ENCODE measurements around the gene C19orf73. TPM values are rescaled to one million over a fixed set of nuclear protein-coding genes. Genes with fewer than 3 reads are reported as not detected.

C19orf73 gene
- total RNA-seq, 1 donor, result 0.36 TPM

DNA sequence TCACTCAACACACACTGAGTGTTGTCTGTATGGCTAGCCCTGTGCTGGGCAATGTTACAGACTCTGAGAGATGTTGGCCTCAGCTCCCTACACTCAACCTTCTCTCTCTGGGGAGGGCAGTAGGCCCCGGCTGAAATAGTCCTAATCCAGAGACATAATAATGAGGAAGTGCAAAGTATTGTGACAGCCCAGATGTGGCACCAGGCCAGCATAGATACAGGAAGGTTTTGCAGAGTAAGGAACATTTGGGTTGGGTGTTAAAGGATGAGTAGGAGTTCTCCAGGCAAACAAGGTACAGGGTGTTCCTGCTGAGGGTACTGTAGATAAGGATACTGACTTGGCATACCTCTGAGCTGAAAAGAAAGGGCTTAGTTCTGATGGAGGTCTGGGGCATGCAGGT lies 2.4 kb downstream of the C19orf73 start:
- no peaks in the 10 kb centered on the region for H3K9me3 ChIP-seq (ENCODE audit: low read depth, low read length)
- H3K4me2 ChIP-seq (ENCODE audit: insufficient read depth, low read length), result no peak overlapping the region
- peaks cover 15% of the 10 kb centered on the region for H3K4me1 ChIP-seq (ENCODE audit: insufficient read depth, low read length)
- no peak overlapping the region for H3K4me3 ChIP-seq (ENCODE audit: insufficient read depth, low read length)
- no peaks in the 10 kb centered on the region for H4K20me1 ChIP-seq (ENCODE audit: insufficient read depth, low read length)
- H3K79me2 ChIP-seq (ENCODE audit: insufficient read depth, low read length), result peaks cover 2% of the 10 kb centered on the region
- H3K27ac ChIP-seq (ENCODE audit: low read depth, low read length), result no peak overlapping the region
- peak; percentile 35 for DNase-seq (ENCODE audit: insufficient read length, low spot score, missing footprints)
- H3K36me3 ChIP-seq (ENCODE audit: insufficient read depth, low read length), result no peaks in the 10 kb centered on the region
- no peak overlapping the region for H2AFZ ChIP-seq (ENCODE audit: low read length)
- TF ChIP-seq, protein P1, sequence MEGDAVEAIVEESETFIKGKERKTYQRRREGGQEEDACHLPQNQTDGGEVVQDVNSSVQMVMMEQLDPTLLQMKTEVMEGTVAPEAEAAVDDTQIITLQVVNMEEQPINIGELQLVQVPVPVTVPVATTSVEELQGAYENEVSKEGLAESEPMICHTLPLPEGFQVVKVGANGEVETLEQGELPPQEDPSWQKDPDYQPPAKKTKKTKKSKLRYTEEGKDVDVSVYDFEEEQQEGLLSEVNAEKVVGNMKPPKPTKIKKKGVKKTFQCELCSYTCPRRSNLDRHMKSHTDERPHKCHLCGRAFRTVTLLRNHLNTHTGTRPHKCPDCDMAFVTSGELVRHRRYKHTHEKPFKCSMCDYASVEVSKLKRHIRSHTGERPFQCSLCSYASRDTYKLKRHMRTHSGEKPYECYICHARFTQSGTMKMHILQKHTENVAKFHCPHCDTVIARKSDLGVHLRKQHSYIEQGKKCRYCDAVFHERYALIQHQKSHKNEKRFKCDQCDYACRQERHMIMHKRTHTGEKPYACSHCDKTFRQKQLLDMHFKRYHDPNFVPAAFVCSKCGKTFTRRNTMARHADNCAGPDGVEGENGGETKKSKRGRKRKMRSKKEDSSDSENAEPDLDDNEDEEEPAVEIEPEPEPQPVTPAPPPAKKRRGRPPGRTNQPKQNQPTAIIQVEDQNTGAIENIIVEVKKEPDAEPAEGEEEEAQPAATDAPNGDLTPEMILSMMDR (IDR thresholded peaks at IDR 0.05; ENCODE audit: extremely low read depth, low read depth, low read length), result no peak
- H3K27me3 ChIP-seq (ENCODE audit: insufficient read depth, low read length), result peaks cover 11% of the 10 kb centered on the region

DNA sequence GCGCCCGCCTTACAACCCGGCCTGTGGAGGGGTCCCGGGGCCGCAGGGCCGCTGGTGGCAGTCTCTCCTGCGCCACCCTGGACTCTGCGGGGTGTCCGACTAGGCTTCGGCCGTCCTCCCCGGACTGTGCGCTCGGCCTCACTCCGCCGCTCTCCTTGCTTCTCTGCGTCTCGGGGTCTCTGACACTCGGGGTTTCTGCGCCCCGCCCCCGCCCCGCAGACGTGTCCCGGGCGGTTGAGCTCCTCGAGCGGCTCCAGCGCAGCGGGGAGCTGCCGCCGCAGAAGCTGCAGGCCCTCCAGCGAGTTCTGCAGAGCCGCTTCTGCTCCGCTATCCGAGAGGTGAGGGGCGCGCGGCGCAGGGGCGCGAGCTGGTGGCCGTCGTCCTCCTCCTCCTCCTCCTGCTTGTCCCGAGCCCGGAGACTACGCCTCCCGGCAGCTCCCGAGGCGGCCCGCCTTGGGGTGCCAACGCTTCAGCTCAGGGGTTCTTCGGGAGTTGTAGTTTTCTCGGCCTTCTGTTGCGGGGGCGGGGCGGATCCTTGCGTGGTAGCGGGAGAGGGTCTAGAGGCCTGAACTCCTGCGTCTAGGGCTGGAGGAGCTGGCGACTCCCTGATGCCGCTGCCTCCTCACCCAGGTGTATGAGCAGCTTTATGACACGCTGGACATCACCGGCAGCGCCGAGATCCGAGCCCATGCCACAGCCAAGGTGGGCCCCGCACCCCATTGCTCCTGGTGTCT lies 4.1 kb downstream of the C19orf73 start:
- H4K20me1 ChIP-seq (ENCODE audit: insufficient read depth, low read length), result peaks cover 3% of the 10 kb centered on the region
- no peaks in the 10 kb centered on the region for H3K27me3 ChIP-seq (ENCODE audit: insufficient read depth, low read length)
- peak overlapping the region; percentile 35 for H2AFZ ChIP-seq (ENCODE audit: low read length)
- peaks cover 28% of the 10 kb centered on the region for H3K4me1 ChIP-seq (ENCODE audit: insufficient read depth, low read length)
- H3K27ac ChIP-seq (ENCODE audit: low read depth, low read length), result no peak overlapping the region
- H3K9me3 ChIP-seq (ENCODE audit: low read depth, low read length), result no peaks in the 10 kb centered on the region
- peak; percentile 94 for DNase-seq (ENCODE audit: insufficient read length, low spot score, missing footprints)
- H3K4me3 ChIP-seq (ENCODE audit: insufficient read depth, low read length), result peak overlapping the region; percentile 82
- peaks cover 2% of the 10 kb centered on the region for H3K36me3 ChIP-seq (ENCODE audit: insufficient read depth, low read length)
- peak overlapping the region; percentile 82 for H3K4me2 ChIP-seq (ENCODE audit: insufficient read depth, low read length)
- H3K79me2 ChIP-seq (ENCODE audit: insufficient read depth, low read length), result peaks cover 2% of the 10 kb centered on the region
- TF ChIP-seq, protein P1 (IDR thresholded peaks at IDR 0.05; ENCODE audit: extremely low read depth, low read depth, low read length), result no peak

DNA sequence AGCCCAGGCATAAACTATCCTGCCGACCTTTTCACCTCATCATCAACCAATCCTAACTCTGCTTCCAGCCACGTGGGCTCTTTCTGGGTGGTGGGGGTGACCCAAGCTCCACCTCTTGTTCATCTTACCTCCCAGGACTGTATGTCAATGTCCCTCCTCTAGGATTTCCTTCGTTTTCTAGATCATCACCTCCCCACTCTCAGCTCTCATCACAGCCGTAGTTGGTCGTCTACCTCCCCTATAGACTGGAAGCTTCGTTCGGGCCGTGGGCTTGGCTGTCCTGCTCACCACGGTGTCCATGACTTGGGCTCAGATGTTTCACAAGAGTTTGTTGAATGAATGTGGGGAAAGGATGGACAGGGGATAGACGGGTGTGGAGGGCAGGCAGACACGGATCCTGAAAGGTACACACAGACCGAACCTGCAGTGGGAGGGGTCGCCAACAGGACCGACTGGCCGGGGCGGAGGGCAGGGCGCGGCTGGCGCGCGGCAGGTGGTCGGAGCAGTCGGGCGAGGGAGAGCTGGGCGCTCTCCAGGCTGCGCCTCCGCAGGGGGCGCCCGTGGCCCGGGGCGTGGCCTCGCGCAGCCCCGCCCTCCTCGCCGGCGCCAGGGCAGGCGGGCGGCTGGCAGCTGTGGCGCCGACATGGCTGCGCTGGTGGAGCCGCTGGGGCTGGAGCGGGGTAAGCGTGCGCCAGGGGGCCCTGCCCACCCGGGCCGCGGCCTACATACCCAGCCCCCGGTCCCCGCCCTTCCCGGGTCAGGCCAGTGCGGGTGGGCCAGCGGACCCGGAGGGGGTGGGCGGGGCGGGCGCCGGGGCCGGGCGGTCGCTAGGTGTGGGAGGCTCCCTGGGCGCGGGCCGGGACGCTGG lies 4.9 kb downstream of the C19orf73 start, which contains the start of gene LIN7B:
TSS of gene LIN7B (plus strand) at position 609 of the 868 bp plus-strand sequence. CDS start at position 644, 35 bp downstream.
- peak; percentile 100 for DNase-seq (ENCODE audit: insufficient read length, low spot score, missing footprints)

More for the DNA sequence above, 4.9 kb downstream of the C19orf73 start, which contains the start of gene LIN7B:
- H3K79me2 ChIP-seq (ENCODE audit: insufficient read depth, low read length), result peaks cover 2% of the 10 kb centered on the region
- peak within 1 kb of the TSS; percentile 82 for H3K4me3 ChIP-seq (ENCODE audit: insufficient read depth, low read length)
- H4K20me1 ChIP-seq (ENCODE audit: insufficient read depth, low read length), result peaks cover 11% of the 10 kb centered on the region
- H3K4me2 ChIP-seq (ENCODE audit: insufficient read depth, low read length), result peak within 1 kb of the TSS; percentile 90
- H3K4me1 ChIP-seq (ENCODE audit: insufficient read depth, low read length), result peaks cover 24% of the 10 kb centered on the region
- TF ChIP-seq, protein P1 (IDR thresholded peaks at IDR 0.05; ENCODE audit: extremely low read depth, low read depth, low read length), result peak; percentile 31
- no peaks in the 10 kb centered on the region for H3K9me3 ChIP-seq (ENCODE audit: low read depth, low read length)
- H3K27me3 ChIP-seq (ENCODE audit: insufficient read depth, low read length), result no peaks in the 10 kb centered on the region
- H3K27ac ChIP-seq (ENCODE audit: low read depth, low read length), result no peak within 1 kb of the TSS
- H3K36me3 ChIP-seq (ENCODE audit: insufficient read depth, low read length), result peaks cover 10% of the 10 kb centered on the region
- H2AFZ ChIP-seq (ENCODE audit: low read length), result peak within 1 kb of the TSS; percentile 67

All from osteoblast (primary cell).